Spleen (tissue), 7 donors: Measurements from ENCODE around the gene CDH26.

Experiments used
- POLR2AphosphoS5 ChIP-seq, 3 donors: sonication (generic); formaldehyde crosslinking; IDR thresholded peaks; one replicate each; pipeline ENCODE4 v1.5.1; 2017; ENCODE audit warnings: antibody characterized with exemption in 3 of 3
- TF ChIP-seq, protein P1 (sequence below), 11 experiments: fragments of 200-600 bp in 7 of 11; fragments of 450-650 bp in 4 of 11; sonication (generic) in 4 of 11; IDR thresholded peaks in 8 of 11; conservative IDR thresholded peaks in 3 of 11; 1 replicate in 7 of 11; 2 replicates in 4 of 11; pipeline versions ENCODE4 v1.4.0 to v1.8.0; 2016 to 2021; ENCODE audit warnings: antibody characterized with exemption in 11 of 11, inconsistent platforms in 4 of 11, mild to moderate bottlenecking in 1 of 11
- donor health status: DM: no; HTN: no; CAD: no; lungs with moderate emphysema.
- donor health status: DM: no; HTN: no; CAD: no.
- donor health status: DM: no; HTN: no; CAD: no.

GRCh38 chr20:60036346-60036745, 78.1 kb downstream of the CDH26 start:
- TF ChIP-seq, protein P1, sequence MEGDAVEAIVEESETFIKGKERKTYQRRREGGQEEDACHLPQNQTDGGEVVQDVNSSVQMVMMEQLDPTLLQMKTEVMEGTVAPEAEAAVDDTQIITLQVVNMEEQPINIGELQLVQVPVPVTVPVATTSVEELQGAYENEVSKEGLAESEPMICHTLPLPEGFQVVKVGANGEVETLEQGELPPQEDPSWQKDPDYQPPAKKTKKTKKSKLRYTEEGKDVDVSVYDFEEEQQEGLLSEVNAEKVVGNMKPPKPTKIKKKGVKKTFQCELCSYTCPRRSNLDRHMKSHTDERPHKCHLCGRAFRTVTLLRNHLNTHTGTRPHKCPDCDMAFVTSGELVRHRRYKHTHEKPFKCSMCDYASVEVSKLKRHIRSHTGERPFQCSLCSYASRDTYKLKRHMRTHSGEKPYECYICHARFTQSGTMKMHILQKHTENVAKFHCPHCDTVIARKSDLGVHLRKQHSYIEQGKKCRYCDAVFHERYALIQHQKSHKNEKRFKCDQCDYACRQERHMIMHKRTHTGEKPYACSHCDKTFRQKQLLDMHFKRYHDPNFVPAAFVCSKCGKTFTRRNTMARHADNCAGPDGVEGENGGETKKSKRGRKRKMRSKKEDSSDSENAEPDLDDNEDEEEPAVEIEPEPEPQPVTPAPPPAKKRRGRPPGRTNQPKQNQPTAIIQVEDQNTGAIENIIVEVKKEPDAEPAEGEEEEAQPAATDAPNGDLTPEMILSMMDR (IDR thresholded peaks at IDR 0.05 in 8 of 11, conservative IDR thresholded peaks at IDR 0.05 in 3 of 11), result no peak
- no peak for TF ChIP-seq POLR2AphosphoS5 (IDR thresholded peaks at IDR 0.05)
